Kidney epithelial cell (primary cell): ENCODE measurements around the gene RMDN2. TPM values are rescaled to one million over a fixed set of nuclear protein-coding genes. Genes with fewer than 3 reads are reported as not detected.
"Not testable (repeated sequence)": the region's sequence is repeated elsewhere in the genome, so short reads cannot be mapped to it uniquely, and the experiment has no call there.

Experiments
- DNase-seq: peaks from one replicate; pipeline ENCODE4 v3.0.0-alpha.2; 2010; ENCODE audit warnings: low read depth
- H3K27me3 ChIP-seq: 2 replicates; pipeline ENCODE4 v1.6.0; 2011; ENCODE audit warnings: low read length; ENCODE audit not compliant: control insufficient read depth, insufficient read depth
- H3K36me3 ChIP-seq: 2 replicates; pipeline ENCODE4 v1.5.1; 2011; ENCODE audit warnings: low read length; ENCODE audit not compliant: control insufficient read depth, insufficient read depth
- H3K4me3 ChIP-seq: 2 replicates; pipeline ENCODE4 v1.5.1; 2011; ENCODE audit warnings: low read depth, mild to moderate bottlenecking, control low read depth, low read length
- total RNA-seq: library from RNA; depleted of rRNA; stranded (reverse); fragments of >200 nt; gene quantifications from 2 replicates; pipeline ENCODE4 v1.2.3, GENCODE V29; 2015
- TF ChIP-seq, protein P1 (sequence below): IDR thresholded peaks from 2 replicates; pipeline ENCODE4 v1.5.1; 2011; ENCODE audit warnings: mild to moderate bottlenecking, moderate library complexity, low read length, control low read depth, inconsistent platforms; ENCODE audit not compliant: insufficient read depth, poor library complexity, severe bottlenecking

RMDN2 gene
- total RNA-seq, 1 donor from 2014 or later = 2.7 TPM

DNA sequence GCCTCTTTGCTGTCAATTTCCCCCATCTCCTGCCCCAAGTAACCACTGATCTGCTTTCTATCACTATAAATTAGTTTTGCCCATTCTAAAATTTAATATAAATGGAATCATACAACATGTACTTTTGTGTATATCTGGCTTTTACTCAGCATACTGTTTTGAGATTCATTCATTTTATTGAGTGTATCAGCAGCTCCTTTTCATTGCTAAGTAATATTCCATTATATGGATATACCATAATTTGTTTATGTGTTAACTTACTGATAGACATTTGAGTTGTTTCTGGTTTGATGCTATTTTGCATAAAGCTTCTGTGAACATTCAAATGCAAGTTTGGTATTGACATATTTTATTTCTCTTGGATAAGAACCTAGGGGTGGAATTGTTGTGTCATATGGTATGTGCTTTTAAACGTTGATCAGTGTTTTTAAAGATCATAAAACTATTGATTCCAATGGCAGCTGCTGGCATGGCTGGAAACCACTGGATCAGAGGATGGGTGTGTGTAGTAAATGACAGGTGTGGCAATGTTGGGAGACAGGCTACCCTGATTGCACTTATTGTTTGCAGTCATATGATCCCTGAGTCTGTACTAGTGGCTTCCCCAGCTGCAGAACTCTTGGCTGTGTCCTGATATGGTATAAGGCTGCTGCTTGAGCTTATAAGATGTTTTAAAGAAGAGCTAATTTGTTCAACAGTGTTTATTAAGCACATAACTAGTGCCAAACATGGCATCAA lies 75.6 kb downstream of the RMDN2 start:
- no peak for DNase-seq
- Histone ChIP-seq H3K27me3 (no peaks in the 10 kb centered on the region), H3K36me3 (no peaks in the 10 kb centered on the region), H3K4me3 (no peak overlapping the region)
- TF ChIP-seq, protein P1, sequence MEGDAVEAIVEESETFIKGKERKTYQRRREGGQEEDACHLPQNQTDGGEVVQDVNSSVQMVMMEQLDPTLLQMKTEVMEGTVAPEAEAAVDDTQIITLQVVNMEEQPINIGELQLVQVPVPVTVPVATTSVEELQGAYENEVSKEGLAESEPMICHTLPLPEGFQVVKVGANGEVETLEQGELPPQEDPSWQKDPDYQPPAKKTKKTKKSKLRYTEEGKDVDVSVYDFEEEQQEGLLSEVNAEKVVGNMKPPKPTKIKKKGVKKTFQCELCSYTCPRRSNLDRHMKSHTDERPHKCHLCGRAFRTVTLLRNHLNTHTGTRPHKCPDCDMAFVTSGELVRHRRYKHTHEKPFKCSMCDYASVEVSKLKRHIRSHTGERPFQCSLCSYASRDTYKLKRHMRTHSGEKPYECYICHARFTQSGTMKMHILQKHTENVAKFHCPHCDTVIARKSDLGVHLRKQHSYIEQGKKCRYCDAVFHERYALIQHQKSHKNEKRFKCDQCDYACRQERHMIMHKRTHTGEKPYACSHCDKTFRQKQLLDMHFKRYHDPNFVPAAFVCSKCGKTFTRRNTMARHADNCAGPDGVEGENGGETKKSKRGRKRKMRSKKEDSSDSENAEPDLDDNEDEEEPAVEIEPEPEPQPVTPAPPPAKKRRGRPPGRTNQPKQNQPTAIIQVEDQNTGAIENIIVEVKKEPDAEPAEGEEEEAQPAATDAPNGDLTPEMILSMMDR = no peak

DNA sequence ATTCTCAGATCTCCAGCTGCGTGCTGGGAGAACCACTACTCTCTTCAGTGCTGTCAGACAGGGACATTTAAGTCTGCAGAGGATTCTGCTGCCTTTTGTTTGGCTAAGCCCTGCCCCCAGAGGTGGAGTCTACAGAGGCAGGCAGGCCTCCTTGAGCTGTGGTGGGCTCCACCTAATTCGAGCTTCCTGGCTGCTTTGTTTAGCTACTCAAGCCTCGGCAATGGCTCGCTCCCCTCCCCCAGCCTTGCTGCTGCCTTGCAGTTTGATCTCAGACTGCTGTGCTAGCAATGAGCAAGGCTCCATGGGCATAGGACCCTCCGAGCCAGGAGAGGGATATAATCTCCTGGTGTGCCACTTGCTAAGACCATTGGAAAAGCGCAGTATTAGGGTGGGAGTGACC lies 85.1 kb downstream of the RMDN2 start:
- DNase-seq, H3K4me3 ChIP-seq, H3K36me3 ChIP-seq, H3K27me3 ChIP-seq: not testable (repeated sequence)

DNA sequence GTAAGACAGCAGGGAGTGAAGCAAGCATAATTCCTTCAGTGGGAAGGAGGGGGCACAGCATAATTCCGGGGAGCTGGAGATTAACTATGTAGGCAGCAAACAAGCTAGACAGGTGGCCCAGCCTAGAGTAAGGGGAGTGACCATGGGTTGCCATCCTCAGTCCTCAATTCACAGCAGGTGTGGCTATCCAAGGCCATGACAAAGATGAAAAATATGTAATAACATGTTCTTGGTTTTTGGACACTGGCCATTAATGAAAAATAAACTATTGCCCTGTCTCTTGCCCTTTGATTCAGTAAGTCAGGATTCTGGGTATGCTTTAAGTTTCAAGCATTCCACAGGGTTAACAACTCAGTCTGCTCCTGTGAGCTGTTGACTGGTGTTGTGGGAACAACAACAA lies 85.9 kb downstream of the RMDN2 start:
- Histone ChIP-seq H3K27me3 (no peaks in the 10 kb centered on the region), H3K4me3 (no peak overlapping the region), H3K36me3 (no peaks in the 10 kb centered on the region)
- TF ChIP-seq, protein P1 = no peak
- DNase-seq = no peak

DNA sequence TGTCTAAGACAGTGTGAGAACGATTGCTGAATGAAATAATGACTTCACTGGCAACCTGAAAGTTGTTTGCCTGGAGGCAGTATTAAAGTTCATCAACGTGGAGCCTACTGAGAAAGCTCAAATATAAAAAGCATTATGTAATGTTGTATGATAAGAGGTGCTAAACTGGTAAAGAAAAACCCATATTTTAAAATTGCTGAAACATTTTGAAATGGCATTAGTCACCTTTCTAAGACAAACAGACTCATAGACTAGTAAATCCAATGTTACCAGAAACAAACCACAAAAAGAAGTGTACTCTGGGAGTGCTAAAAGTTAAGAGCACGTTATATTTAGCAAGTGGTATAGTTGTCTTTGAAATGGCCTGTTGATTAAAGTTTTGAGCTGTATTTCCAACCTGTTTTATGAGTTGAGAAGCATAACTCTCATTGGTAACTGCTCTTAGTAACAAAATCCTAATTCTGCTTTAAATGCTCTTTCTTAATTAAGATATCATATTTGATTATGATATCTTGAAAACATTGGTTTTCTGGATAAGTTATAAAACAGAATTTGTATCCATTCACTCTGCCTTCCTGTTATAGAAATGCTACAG lies 88.2 kb downstream of the RMDN2 start:
- Histone ChIP-seq H3K4me3 (no peak overlapping the region), H3K36me3 (no peaks in the 10 kb centered on the region), H3K27me3 (no peaks in the 10 kb centered on the region)
- TF ChIP-seq, protein P1 = no peak
- DNase-seq = no peak

DNA sequence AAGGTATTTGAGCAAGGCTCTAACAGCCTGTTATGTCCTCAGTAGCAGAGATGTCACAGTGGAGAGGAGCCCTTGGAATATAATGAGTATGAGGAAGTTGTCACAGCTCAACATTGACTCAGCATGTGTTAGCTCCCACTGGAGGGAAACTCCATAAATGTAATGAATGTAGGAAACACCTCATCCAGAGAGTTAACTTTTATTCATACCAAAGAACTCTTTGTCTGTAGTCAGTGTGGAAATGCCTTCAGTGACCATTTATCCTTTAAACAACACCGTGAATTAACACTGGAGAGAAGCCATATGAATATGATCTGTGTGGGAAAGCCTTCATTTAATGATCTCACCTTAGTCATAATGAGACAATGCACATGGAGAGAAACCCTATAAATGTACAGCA lies 91.1 kb downstream of the RMDN2 start:
- no peaks in the 10 kb centered on the region for H3K36me3 ChIP-seq
- no peaks in the 10 kb centered on the region for H3K27me3 ChIP-seq
- TF ChIP-seq, protein P1 = no peak
- no peak for DNase-seq
- H3K4me3 ChIP-seq = no peak overlapping the region

DNA sequence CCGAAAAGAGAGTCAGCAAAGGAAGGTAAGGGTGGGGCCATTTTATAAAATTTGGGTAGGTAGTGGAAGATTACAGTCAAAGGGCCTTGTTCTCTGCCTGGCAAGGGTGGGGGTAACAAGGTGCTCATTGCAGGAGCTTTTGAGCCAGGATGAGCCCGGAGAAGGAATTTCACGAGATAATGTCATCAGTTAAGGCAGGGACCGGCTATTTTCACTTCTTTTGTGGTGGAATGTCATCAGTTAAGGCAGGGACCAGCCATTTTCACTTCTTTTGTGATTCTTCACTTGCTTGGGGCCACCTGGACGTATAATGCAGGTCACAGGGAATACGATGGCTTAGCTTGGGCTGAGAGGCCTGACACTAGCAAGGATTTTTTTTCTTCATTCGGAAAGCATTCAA lies 92.7 kb downstream of the RMDN2 start:
- DNase-seq = no peak
- Histone ChIP-seq H3K36me3 (no peaks in the 10 kb centered on the region), H3K4me3 (no peak overlapping the region), H3K27me3 (no peaks in the 10 kb centered on the region)
- TF ChIP-seq, protein P1 = no peak

DNA sequence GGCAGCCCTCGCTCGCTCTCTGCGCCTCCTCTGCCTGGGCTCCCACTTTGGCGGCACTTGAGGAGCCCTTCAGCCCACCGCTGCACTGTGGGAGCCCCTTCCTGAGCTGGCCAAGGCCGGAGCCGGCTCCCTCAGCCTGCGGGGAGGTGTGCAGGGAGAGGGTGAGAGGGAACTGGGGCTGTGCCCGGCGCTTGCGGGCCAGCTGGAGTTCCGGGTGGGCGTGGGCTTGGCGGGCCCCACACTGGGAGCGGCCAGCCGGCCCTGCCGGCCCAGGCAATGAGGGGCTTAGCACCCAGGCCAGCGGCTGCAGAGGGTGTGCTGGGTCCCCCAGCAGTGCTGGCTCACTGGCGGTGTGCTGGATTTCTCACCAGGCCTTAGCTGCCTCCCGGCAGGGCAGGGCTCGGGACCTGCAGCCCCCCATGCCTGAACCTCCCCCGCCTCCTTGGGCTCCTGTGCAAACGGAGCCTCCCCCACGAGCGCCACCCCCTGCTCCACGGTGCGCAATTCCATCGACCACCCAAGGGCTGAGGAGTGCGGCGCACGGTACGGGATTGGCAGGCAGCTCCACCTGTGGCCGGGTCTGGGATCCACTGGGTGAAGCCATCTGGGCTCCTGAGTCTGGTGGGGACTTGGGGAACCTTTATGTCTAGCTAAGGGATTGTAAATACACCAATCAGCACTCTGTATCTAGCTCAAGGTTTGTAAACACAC lies 95.4 kb downstream of the RMDN2 start:
- H3K27me3 ChIP-seq, H3K36me3 ChIP-seq, DNase-seq, H3K4me3 ChIP-seq: not testable (repeated sequence)
